HG03064 (cell line): ENCODE data around the gene CCHCR1.

Experiments used
- ATAC-seq: cut with Tn5 transposase; IDR thresholded peaks from one replicate; pipeline ENCODE4 v1.9.1; 2021; ENCODE audit warnings: low read depth; ENCODE audit not compliant: unreplicated experiment

Gene CCHCR1

DNA sequence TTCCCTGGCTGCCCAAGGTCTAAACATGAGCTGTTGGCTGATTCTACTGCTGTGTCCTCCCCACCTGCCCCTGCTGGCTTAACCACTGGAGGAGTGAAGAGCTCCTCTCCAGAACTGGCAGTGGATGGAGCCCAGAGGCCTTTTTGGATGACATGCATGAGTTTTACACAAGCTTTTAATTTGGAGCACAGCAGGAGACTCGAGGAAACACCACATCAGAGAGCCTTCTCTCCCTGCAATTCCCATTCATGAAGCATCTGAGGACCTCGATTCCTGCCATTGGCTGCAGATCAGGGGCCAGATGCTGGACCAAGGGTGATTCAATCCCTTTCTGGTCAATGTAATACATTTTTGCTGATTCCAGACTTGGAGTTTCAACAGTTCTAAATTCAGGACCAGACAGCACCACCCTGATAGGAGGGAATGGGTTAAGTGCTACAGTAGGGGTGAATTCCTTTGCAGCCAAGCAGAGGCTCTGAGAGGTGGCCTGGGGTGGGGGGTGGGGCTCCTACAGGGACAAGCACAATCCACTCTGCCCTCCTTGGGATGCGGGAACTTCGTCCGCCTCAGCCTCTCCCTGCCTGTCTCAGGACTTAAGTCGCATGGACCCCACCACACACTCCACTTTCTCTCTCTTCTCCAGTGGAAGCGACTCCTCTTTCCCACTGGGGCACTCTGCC lies 43.6 kb downstream of the CCHCR1 start:
- ATAC-seq, result no peak

DNA sequence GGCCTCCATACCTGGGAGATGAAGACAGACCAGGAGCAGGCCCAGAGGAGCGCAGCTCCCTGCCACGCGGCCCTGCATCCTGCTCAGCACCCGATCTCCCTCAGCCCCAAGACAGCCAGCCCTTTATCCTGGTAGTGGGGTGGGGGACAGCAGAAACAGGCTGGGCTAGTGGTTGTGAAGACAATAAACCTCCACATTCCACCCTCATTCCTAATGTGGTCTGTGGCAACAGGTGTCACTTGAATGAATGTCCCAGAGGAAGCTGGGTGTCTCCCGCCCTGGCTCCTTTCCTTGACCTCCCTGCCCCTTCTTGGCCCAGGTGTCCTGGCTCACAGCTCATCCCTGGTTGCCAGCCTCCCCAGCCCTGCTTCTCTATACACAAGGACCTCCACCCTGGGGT lies 45.1 kb downstream of the CCHCR1 start, which contains the start of gene C6orf15:
Gene C6orf15 (minus strand): TSS at position 98 of the 400 bp plus-strand sequence. CDS start 20 bp downstream, at position 78.
- no peak for ATAC-seq

DNA sequence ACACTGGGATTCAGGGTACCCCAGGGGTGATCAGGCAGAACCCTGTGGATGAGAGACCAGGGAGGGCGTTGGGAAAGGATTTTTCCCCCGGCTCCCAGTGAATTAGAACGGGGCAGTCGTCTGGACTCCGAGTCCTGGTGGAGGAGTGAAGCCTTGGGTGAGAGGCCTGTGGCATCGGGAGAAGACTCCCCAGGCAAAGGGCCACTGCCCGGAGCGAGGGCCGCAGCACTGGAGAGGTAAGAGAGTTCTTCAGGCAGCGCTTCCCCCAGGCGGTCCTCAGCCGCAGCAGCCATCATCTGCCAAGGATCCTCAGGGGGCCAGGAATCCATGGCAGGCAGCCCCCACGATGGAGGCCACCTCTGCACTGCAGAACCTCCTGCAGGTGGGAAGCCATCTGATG lies 45.9 kb downstream of the CCHCR1 start:
- ATAC-seq, result no peak

DNA sequence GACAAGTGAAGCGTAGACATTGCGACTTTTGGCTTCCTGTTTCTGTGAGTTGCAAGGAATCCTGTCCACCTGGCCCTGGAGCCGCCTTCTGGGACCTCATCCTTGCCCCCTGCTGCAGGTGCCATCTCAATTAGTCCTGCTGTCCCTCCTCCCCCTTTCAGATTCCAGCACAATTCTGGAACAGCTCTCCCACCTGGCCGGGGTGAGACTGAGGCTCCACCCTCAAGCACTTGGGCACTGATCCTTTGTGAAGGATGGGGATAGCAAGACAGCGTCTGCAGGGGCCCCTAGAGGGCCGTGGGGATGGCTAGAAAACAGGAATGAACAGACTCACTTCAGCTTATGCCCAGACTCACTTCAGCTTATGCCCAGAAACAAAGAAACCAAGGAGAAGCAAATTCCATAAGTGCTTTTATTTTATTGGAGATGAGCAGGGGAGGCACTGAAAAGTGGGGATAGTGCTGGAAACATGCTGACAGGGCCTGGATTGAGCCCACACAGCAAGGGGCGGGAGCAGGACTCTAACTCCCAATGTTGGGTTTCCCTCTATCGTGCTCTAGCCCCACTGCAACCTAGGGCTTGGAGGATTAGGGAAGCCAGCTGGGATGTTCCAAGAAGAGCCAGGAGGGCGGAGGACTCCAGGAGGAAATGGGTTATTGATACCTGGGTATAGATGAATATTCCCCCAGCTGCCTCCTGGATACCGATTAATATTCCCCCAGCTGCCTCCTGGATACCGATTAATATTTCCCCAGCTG lies 46.6 kb downstream of the CCHCR1 start:
- ATAC-seq, result no peak

DNA sequence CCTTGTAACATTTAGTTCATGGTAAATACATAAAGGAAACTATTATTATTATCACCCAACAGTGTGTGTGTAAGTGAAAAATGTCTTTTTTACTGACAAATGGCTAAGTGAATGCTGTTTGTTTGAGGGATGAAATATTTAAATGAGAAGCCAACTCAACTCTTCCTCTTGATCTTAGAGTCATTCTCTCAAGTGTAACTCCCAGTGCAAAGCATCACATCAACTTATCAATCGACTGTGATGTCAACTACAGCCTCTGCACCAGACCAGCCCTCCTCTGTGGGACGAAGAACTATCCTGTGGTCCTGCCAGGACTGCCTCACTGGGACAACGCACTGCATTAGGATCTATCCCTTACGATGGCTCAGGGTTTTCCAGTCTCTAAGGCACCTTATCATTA lies 50.5 kb downstream of the CCHCR1 start:
- no peak for ATAC-seq

DNA sequence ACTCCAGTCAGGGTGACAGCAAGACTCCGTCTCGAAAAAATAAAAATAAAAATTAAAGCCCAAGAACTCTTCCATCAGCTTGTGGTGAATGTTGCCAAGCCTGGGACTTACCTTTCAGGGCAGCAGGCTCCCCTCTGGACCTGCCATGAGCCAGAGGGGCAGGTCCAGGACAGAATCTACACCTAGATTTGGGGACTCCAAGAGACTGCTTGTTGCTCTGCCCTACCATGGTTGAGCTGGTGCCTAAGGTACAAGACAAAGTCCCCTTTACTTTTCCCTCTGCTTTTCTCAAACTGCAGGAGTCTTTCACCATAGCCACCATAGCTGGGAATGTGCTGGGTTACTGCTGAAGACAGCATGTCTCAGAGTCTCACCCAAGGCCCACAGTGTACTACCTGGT lies 54.5 kb downstream of the CCHCR1 start:
- ATAC-seq, result no peak

DNA sequence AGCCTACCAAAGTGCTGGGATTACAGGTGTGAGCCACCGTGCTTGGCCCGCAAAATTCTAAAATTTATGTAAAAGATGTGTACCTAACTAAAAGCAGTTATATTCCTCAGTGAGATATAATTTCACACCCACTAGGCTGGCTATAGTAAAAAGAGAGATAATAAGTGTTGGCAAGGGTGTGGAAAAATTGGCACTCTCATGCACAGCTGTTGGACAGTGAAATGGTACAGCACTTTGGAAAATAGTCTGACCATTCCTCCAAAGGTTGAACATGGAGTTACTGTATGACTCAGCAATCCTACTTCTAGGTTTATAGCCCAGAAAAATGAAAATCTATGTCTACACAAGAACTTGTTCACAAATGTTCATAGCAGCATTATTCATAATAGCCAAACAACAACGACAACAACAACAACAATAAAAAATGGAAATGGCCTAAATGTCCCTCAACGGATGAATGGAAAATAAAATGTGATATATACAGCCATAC lies 59.1 kb downstream of the CCHCR1 start:
- no peak for ATAC-seq

DNA sequence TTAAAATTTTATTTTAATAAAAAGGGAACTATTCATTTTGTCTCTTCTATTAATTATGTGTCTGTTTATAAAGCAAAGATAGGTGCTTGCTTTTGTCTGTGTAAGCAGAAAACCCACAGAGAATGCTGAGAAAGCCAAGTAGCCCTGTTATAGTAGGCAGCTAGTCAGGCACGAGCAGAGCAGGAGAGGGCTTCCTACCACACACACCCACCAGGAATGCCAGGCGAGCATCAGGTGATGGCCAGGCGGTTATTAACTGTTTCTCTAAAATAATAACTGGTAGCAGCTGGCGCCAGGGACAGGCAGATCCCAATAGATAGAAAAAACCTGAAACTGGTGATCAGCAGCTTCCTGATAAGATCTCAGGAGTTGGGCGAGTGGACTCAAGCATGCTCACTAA lies 60.9 kb downstream of the CCHCR1 start:
- no peak for ATAC-seq

DNA sequence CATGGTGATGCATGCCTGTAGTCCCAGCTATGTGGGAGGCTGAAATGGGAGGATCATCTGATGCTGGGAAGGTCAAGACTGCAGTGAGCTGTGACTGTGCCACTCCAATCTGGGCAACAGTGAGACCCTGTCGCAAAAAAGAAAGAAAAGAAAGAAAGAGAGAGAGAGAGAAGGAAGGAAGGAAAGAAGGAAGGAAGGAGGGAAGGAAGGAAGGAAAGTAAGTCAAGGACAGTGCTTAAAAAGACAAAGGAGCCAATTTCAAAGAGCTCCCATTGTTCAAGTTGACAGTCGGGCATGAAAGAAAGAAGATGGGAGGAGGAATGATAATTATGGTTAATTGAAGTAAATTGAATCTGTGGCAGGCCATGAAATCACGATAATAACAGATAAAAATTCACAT lies 61.4 kb downstream of the CCHCR1 start:
- no peak for ATAC-seq

DNA sequence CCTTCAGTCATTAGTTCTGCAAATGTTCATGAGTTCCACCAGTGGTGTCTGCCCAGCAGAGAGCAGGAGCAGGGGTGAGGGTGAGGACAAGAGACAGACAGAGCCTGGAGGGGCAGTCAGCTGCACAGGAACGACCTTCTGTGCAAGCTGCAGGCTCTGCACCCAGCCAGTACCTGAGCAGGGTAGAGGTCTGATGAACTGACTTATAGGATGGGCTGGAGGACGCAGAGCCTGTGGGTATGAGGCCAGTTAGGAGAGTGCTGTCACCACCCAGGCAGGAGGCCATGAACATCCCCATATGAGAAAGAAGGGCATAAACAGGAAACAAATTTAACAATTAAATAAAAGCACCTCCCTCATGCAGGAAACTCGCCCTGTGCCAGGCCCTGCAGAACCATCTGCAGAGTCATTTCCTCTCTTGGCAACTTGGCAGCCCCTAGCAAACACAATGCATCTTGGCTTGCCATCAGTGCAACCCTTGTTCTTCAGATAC lies 63.2 kb downstream of the CCHCR1 start:
- ATAC-seq, result no peak

DNA sequence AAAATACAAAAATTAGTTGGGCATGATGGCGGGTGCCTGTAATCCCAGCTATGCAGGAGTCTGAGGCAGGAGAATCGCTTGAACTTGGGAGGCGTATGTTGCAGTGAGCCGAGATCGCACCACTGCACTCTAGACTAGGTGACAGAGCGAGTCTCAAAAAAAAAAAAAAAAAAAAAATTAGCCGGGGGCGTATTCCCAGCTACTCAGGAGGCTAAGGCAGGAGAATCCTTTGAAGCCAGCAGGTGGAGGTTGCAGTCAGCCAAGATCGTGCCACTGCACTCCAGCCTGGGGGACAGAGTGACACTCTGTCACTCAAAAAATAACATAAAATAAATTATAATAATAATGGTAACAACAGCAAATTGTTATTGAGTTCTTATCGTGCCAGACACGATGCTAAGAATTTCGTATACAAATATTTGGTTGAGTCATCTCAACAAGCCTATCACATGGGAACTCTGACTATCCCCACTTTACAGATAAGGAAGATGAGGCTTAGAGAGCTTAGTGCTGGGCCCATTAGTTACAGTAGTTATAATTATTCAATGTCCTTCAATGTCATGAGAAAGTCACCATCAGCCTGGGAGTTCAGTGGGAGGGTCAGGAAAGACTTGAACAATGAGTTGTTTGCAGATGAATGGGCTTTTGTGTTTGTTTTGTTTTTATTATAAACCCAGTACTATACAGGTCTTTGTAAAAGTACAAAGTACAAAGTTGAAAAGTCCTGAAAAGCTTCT lies 64.7 kb downstream of the CCHCR1 start:
- no peak for ATAC-seq
